M059J (cell line): ENCODE measurements around the gene HSD17B14. TPM values are rescaled to one million over a fixed set of nuclear protein-coding genes. Genes with fewer than 3 reads are reported as not detected.
A peak's percentile ranks its signal among the peaks of the same experiment; 100 is the strongest.
"Not testable (repeated sequence)": the region's sequence is repeated elsewhere in the genome, so short reads cannot be mapped to it uniquely, and the experiment has no call there.

Source experiments
- DNase-seq: peaks from one replicate; pipeline ENCODE4 v3.0.0-alpha.2; 2012; ENCODE audit warnings: low read depth
- total RNA-seq: library from RNA; depleted of rRNA; stranded (reverse); fragments of >200 nt; shearing (Covaris generic); gene quantifications from 2 replicates; pipeline ENCODE4 v1.2.3, GENCODE V29; 2014

The HSD17B14 gene
- total RNA-seq, 1 experiment from 2014 or later = 20.9 TPM

- peak; percentile 85 for DNase-seq
Observed at GRCh38 chr19:48798937-48799336, 37.4 kb downstream of the HSD17B14 start.

- no peak for DNase-seq
Observed at GRCh38 chr19:48797103-48797502, 39.2 kb downstream of the HSD17B14 start.

GRCh38 chr19:48796298-48797083, 39.8 kb downstream of the HSD17B14 start:
- DNase-seq = no peak

DNA sequence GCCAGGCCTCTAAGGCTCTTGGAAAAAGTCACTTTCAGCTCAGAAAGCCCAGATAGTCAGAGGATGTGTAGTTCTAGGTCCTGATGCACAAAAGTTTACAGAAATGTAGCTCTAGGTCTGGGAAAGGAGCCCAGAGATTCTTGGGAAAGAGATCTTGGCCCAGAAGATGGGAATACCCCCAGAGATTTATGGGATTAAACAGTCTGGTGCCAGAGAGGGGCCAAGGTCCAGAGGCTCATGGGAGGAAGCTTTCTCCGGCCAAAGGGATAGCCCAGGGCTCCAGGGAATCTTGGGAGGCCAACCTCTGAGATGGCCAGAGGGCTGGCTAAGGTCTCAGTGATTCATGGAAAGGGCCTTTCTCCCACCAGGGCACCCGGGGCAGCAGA, 40.6 kb downstream of the HSD17B14 start:
- DNase-seq = no peak

- peak; percentile 93 for DNase-seq
Observed at GRCh38 chr19:48795055-48795684, 41.1 kb downstream of the HSD17B14 start.

DNA sequence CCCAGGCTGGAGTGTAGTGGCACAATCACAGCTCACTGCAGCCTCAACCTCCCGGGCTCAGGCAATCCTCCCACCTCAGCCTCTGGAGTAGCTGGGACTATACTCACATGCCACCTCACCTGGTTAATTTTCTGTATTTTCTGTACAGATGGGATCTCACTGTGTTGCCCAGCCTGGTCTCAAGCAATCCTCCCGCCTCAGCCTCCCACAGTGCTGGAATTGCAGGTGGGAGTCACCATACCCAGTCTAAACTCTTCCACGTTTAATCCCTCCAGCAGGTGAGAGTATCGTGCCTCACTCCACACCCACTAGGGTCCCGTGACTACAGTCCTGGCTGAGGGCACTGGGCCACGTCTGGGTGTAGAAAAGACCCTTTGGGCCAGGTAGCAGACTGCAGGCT, 42.0 kb downstream of the HSD17B14 start:
- no peak for DNase-seq

GRCh38 chr19:48793271-48793670, 43.0 kb downstream of the HSD17B14 start:
- DNase-seq = no peak

DNA sequence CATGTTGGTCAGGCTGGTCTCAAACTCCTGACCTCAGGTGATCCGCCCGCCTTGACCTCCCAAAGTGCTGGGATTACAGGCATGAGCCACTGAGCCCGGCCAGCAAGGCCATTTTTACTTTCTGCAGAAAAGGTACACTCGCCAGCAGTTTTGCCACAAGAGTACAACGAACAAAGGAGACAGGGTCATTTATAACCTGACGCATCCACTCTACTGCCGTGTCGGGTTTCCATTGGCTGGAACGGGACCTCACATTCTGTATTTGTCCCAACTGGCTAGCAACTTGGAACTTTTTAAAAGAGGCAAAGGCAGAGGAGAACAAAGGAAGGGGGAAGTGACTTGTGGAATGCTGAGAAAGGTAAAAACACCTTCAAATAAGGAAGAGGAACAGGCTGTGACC, 49.0 kb downstream of the HSD17B14 start:
- not testable (repeated sequence) for DNase-seq

DNA sequence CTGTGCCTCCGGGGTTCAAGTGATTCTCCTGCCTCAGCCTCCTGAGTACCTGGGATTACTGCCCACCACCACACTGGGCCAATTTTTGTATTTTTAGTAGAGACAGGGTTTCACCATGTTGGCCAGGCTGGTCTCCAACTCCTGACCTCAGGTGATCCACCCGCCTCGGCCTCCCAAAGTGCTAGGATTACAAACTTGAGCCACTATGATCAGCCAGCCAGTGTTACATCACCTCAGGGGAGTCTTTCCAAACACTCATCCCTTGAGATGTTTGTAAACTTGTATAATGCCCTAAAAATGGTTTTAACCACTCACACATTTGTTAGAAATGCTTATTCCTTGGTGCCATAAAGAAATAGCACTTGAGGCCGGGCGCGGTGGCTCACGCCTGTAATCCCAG, 49.9 kb downstream of the HSD17B14 start:
- DNase-seq = not testable (repeated sequence)

DNA sequence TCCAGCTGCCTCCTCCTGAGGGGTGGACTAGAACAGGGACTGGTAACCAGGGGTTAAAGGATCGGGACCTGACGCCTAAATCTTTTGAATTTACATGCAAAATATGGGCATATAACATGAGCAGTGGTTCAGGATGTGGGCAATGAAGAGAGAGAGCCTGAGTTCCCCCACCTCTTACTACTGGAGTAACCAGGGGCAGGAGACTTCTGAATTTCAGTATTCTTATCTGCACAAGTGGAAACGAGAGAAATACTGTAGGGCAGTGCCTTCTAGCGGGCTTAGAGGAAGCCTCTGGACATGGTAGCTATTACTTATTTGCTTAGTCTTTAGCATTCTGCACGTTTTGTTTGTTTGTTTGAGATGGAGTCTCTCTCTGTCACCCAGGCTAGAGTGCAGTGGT, 51.8 kb downstream of the HSD17B14 start:
- DNase-seq = peak; percentile 34

- peak; percentile 76 for DNase-seq
Observed at GRCh38 chr19:48780631-48781391, 55.5 kb downstream of the HSD17B14 start.

GRCh38 chr19:48779636-48780035, 56.7 kb downstream of the HSD17B14 start:
- DNase-seq = no peak

DNA sequence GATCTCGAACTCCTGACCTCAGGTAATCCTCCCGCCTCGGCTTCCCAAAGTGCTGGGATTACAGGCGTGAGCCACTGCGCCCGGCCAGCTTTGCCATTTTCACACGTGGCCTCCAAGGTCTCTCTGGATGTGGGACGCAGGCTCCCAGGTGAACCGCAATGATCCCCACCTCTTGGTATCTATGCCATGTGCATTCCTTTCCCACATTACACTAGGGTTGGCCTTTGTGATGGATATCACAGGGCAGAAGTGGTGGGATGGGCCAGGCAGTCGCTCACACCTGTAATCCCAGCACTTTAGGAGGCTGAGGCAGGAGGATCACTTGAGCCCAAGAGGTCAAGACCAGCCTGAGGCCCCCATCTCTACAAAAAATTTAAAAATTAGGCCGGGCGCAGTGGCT, 58.6 kb downstream of the HSD17B14 start:
- DNase-seq = no peak

- no peak for DNase-seq
Observed at GRCh38 chr19:48777139-48777538, 59.2 kb downstream of the HSD17B14 start.

GRCh38 chr19:48772503-48772953, 63.8 kb downstream of the HSD17B14 start:
- no peak for DNase-seq

GRCh38 chr19:48770734-48771472, 65.4 kb downstream of the HSD17B14 start:
- DNase-seq = no peak

DNA sequence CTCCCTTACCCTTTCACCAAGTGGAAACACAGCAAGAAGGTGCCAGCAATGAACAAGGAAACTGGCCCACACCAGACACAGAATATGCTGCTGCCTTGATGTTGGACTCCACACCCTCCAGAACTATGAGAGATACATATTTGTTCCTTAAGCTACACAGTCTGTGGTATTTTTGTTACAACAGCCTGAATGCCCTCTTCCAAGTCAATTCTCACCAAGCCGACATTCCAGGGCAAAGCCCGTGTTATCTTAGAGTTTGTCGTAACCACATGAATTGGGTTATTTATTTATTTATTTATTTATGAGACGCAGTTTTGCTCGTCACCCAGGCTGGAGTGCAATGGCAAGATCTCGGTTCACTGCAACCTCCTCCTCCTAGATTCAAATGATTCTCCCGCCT, 66.0 kb downstream of the HSD17B14 start:
- DNase-seq = peak; percentile 77

DNA sequence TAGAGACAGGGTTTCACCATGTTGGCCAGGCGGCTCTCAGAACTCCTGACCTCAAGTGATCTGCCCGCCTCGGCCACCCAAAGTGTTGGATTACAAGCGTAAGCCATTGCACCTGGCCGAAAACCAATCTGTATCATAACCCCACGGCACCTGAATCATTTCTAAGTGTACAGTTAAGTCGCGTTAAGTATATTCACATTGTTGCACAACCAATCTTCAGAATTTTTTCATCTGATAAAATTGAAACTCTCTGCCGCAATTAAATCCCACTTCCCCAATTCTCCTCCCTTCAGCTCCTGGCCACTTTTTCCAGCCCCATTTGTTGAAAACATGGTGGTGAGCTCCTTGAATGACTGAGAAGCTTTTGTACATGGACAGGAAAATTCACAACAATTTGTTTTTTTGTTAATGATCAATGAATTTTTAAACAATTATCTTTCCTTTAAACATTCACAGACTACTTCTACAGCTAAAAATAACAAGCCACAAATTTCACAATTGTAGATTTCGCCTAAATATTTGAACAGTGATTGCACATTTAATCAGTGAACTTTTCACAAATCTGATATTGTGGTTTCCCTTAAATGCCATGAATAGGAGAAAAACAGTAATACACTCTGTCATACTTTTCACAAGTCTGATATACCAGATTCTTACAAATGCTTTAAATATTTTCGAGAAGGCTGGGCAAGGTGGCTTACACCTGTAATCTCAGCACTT, 67.1 kb downstream of the HSD17B14 start:
- no peak for DNase-seq

- DNase-seq = not testable (repeated sequence)
Observed at GRCh38 chr19:48768171-48768753, 68.0 kb downstream of the HSD17B14 start.

GRCh38 chr19:48765816-48766215, 70.5 kb downstream of the HSD17B14 start:
- DNase-seq = not testable (repeated sequence)
